SU-DHL-6 (cell line): Measurements from ENCODE around the gene MGAT5.

Experiments
- H2AFZ ChIP-seq: fragments of 200-600 bp; sonication (generic); 2 replicates; pipeline ENCODE4 v1.6.1; 2014; ENCODE audit warnings: low read depth, mild to moderate bottlenecking, moderate library complexity, mixed read lengths, antibody characterized with exemption, low read length; ENCODE audit not compliant: severe bottlenecking
- H3F3A ChIP-seq: fragments of 200-600 bp; shearing (Covaris generic); 2 replicates; pipeline ENCODE4 v1.6.0; 2016; ENCODE audit warnings: antibody characterized with exemption, mild to moderate bottlenecking; ENCODE audit not compliant: insufficient read depth
- H3K27ac ChIP-seq: fragments of 200-600 bp; sonication (generic); 2 replicates; pipeline ENCODE4 v1.5.1; 2016; ENCODE audit warnings: low read depth, mild to moderate bottlenecking, low read length, moderate library complexity, mixed read lengths
- H3K27me3 ChIP-seq: fragments of 200-600 bp; sonication (generic), shearing (Covaris generic); 2 replicates; pipeline ENCODE4 v1.6.0; 2014; ENCODE audit warnings: mild to moderate bottlenecking, low read length
- H3K36me3 ChIP-seq: fragments of 200-600 bp; sonication (generic); 2 replicates; pipeline ENCODE4 v1.6.1; 2014; ENCODE audit warnings: mild to moderate bottlenecking, low read length, mixed read lengths
- H3K4me2 ChIP-seq: fragments of 300-600, 200-600 bp; shearing (Covaris generic), sonication (generic); 2 replicates; pipeline ENCODE4 v1.6.0; 2014; ENCODE audit warnings: low read length, low read depth, mild to moderate bottlenecking; ENCODE audit not compliant: poor library complexity, severe bottlenecking
- H3K4me3 ChIP-seq: fragments of 200-600 bp; sonication (generic); 2 replicates; pipeline ENCODE4 v1.5.1; 2014; ENCODE audit warnings: antibody characterized with exemption, low read length, mild to moderate bottlenecking, mixed read lengths; ENCODE audit not compliant: insufficient read depth, poor library complexity, severe bottlenecking
- H3K79me2 ChIP-seq: fragments of 200-600 bp; sonication (generic); 2 replicates; pipeline ENCODE4 v1.6.1; 2014; ENCODE audit warnings: mild to moderate bottlenecking, low read length, moderate library complexity; ENCODE audit not compliant: insufficient read depth
- H3K9ac ChIP-seq: fragments of 200-600 bp; sonication (generic); 2 replicates; pipeline ENCODE4 v1.7.0; 2014; ENCODE audit warnings: mild to moderate bottlenecking, low read length
- H3K9me2 ChIP-seq: fragments of 200-600 bp; sonication (generic); replicated peaks from 2 replicates; pipeline ENCODE4 v1.6.1; 2014; ENCODE audit warnings: low read length; ENCODE audit not compliant: insufficient read depth
- H3K9me3 ChIP-seq: fragments of 200-600 bp; sonication (generic); 2 replicates; pipeline ENCODE4 v1.6.1; 2014; ENCODE audit warnings: low read length, mixed read lengths; ENCODE audit not compliant: insufficient read depth
- H4K20me1 ChIP-seq: fragments of 200-600 bp; sonication (generic); 2 replicates; pipeline ENCODE4 v1.6.1; 2014; ENCODE audit warnings: low read depth, mild to moderate bottlenecking, antibody characterized with exemption, low read length, moderate library complexity, mixed read lengths
- CTCF ChIP-seq: fragments of 200-600 bp; sonication (generic); IDR thresholded peaks from one replicate; pipeline ENCODE4 v1.5.1; 2017; ENCODE audit warnings: antibody characterized with exemption, mild to moderate bottlenecking, low read length, moderate library complexity; ENCODE audit not compliant: insufficient read depth, poor library complexity, severe bottlenecking
- EZH2phosphoT487 ChIP-seq: fragments of 200-600 bp; sonication (generic), shearing (Covaris generic); conservative IDR thresholded peaks from 2 replicates; pipeline ENCODE4 v1.6.1; 2018; ENCODE audit warnings: mild to moderate bottlenecking, antibody characterized with exemption, low read length, moderate library complexity, mixed read lengths

The MGAT5 gene

GRCh38 chr2:134440336-134440909, 186.6 kb downstream of the MGAT5 start:
- Histone ChIP-seq H3K27me3 (no peaks in the 10 kb centered on the region), H3F3A (no peaks in the 10 kb centered on the region), H3K9me2 (no peaks in the 10 kb centered on the region), H3K79me2 (no peaks in the 10 kb centered on the region), H4K20me1 (no peaks in the 10 kb centered on the region), H3K4me2 (no peak overlapping the region), H3K9me3 (no peaks in the 10 kb centered on the region), H3K36me3 (no peaks in the 10 kb centered on the region), H3K9ac (no peak overlapping the region), H3K4me3 (no peak overlapping the region), H3K27ac (no peak overlapping the region), H2AFZ (no peak overlapping the region)
- no peak for TF ChIP-seq CTCF
- TF ChIP-seq EZH2phosphoT487, result no peak

GRCh38 chr2:134441153-134441863, 187.4 kb downstream of the MGAT5 start:
- no peaks in the 10 kb centered on the region for H3K36me3 ChIP-seq
- H3F3A ChIP-seq, result no peaks in the 10 kb centered on the region
- H4K20me1 ChIP-seq, result no peaks in the 10 kb centered on the region
- no peak overlapping the region for H3K4me3 ChIP-seq
- no peak overlapping the region for H2AFZ ChIP-seq
- H3K9ac ChIP-seq, result no peak overlapping the region
- H3K4me2 ChIP-seq, result no peak overlapping the region
- no peaks in the 10 kb centered on the region for H3K79me2 ChIP-seq
- no peaks in the 10 kb centered on the region for H3K27me3 ChIP-seq
- H3K9me2 ChIP-seq, result no peaks in the 10 kb centered on the region
- no peak overlapping the region for H3K27ac ChIP-seq
- TF ChIP-seq EZH2phosphoT487 (no peak), CTCF (no peak)
- H3K9me3 ChIP-seq, result no peaks in the 10 kb centered on the region

DNA sequence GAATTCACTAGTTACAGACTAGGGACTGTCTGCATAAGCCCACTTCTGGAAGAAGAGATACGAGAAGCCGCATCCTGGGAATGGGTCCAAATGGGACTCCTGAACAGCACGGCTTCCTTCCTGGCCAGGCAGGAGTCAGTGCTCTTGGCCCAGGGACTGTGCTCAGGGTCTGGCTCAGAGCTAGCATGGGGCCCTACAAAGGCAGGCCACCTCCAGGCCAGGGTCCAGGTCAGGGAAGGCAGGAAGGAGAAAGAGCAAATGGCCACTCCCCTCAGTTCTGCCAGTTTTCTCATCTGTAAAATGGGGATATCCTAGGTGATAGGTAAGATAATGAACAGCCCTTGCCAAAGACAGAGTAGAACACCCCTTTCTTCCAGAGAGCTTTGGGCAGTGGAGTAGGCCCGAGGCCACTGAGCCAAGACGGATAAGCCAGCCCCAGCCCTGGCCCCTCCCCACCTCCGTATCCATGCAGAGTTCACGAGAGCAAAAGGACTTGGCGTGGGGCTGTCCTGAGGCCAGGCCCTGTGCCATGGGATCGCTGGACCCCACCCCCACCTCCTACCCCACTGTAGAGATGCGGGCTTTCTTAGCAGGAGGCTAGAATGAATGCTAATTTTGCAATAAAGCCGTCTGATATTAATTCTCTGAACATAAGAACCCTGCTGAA, 190.1 kb downstream of the MGAT5 start:
- Histone ChIP-seq H3K4me2 (no peak overlapping the region), H3K9ac (no peak overlapping the region), H3K79me2 (no peaks in the 10 kb centered on the region), H3K4me3 (no peak overlapping the region), H3K9me3 (no peaks in the 10 kb centered on the region), H3F3A (no peaks in the 10 kb centered on the region), H3K27me3 (no peaks in the 10 kb centered on the region), H4K20me1 (no peaks in the 10 kb centered on the region), H3K27ac (no peak overlapping the region), H2AFZ (no peak overlapping the region), H3K36me3 (no peaks in the 10 kb centered on the region), H3K9me2 (no peaks in the 10 kb centered on the region)
- TF ChIP-seq EZH2phosphoT487, result no peak
- no peak for TF ChIP-seq CTCF
